HEK293T (cell line): ENCODE data around the gene TSNAXIP1.

Experiments used
- ELF4 ChIP-seq: fragments of 450-650 bp; IDR thresholded peaks from 2 replicates; pipeline ENCODE4 v1.6.1; 2017; ENCODE audit warnings: antibody characterized with exemption
- FOXM1 ChIP-seq: fragments of 450-650 bp; IDR thresholded peaks from 2 replicates; pipeline ENCODE4 v1.6.1; 2017; ENCODE audit warnings: mild to moderate bottlenecking, borderline replicate concordance
- NFRKB ChIP-seq: fragments of 450-650 bp; IDR thresholded peaks from 2 replicates; pipeline ENCODE4 v1.6.1; 2016; ENCODE audit warnings: mild to moderate bottlenecking, moderate library complexity
- SP1 ChIP-seq: fragments of 450-650 bp; IDR thresholded peaks from 2 replicates; pipeline ENCODE4 v1.6.1; 2017

GRCh38 chr16:67842509-67843342 lies 36.0 kb downstream of the TSNAXIP1 start:
- TF ChIP-seq SP1 (no peak), FOXM1 (no peak), NFRKB (no peak), ELF4 (no peak)
